RKO (cell line): ENCODE measurements around the gene BPIFB2.
"Not testable (repeated sequence)": the region's sequence is repeated elsewhere in the genome, so short reads cannot be mapped to it uniquely, and the experiment has no call there.

ENCODE experiments used
- DNase-seq: peaks from one replicate; pipeline ENCODE4 v3.0.0-alpha.2; 2016; ENCODE audit warnings: low spot score

Gene BPIFB2

DNA sequence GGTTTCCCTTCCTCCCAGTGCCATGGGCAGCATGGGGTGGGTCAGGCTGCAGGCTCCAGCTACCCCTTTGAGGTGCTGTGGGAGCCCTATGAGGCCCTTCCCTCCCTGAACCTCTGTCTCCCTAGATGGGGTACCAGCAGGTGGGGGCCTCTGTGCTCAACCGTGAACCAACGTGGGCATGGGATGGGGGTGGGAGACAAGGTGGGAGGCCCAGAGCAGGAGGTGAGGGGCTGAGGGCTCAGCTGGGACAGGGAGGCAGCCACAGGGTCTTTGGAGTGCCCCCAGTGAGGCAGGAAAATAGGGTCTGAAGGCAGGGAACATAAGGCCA is 36.6 kb upstream of the BPIFB2 start:
- DNase-seq, result no peak

DNA sequence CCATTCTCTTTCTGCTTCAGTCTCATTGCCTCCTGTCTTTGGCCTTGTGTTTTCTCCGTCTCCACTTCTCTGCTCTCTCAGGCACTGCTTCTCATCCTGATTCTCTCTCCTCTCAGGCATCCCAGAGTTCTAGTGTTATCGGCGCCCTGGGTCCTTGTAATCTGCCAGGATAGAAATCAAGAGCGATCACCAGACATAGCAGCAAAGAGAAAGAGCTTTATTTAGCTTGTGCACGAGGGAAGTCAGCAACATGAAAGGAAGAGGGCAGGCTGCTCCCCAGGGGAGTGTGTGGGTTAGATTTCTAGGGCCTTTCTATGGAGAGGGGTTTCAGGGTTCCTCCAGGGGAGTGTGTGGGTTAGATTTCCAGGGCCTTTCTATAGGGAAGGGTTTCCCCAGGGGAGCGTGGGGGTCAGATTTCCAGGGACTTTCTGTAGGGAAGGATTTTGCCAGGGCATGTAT is 35.8 kb upstream of the BPIFB2 start:
- DNase-seq, result no peak

DNA sequence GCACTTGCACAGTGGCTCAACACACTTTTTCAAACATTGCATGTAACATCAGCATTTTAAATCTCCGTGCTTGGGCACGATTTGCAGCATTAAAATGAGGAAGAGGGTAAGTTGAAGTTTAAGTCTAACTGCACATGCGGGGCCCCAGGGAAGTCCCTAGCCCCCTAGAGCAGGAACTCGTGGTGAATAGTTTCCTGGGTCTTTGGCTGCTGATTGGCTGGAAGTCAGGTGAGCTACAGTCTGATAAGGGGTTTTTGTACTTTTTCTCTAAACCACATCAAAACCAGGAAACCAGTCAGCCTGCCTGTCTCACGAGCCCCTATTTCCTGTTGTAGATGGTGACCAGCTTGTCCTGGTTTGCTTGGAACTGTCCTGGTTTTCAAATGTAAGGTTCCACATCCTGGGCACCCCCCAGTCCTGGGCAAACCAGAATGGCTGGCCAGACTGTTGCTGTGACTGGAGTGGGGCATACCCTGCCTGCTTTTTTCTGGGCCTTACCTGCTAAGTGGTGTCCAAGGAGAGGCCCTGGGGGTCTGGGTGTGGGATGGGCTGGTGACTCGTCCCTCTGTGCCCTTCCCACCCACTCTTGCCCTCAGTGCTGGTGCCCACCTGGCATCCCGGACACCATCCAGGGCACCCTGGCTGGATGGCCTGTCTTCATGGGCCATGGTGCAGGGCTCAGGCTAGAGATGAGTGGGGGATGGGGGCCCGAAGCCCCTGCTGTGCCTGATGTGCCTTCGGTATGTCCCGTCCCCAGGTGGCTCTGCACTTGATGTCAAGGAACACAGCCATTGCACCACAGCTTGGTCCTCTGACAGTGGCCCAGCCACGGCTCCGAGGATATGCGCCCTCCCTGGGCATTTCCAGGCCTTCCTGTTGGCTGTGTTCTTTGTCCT is 35.1 kb upstream of the BPIFB2 start:
- no peak for DNase-seq

DNA sequence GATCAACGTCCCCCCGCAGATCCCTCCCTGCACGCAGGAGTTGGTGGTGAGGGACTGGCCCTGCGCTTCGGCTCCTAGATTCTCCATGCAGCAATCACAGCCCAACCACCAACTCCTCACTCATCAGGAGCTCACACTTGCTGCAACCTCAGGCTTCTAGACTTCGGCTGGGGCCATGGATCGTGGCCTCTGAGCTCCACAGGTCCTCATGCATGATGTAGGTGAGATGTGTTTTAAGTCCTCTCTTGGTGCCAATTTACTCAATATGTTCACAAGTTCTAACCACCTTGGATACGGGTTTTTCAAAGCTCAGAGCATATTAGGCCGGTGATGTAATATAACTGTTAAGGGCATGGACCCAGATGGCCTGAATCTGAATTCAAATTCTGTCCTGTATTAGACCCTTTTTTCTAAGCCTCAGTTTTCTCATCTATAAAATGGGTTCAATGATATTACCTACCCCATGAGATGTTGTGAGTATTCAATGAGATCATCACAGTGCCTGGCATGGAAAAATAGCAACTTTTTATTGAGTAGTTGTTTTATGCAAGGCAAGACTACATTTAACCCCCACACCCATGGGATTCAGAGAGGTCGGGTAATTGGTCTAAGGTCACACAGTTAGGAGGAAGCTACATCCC is 34.3 kb upstream of the BPIFB2 start:
- no peak for DNase-seq

DNA sequence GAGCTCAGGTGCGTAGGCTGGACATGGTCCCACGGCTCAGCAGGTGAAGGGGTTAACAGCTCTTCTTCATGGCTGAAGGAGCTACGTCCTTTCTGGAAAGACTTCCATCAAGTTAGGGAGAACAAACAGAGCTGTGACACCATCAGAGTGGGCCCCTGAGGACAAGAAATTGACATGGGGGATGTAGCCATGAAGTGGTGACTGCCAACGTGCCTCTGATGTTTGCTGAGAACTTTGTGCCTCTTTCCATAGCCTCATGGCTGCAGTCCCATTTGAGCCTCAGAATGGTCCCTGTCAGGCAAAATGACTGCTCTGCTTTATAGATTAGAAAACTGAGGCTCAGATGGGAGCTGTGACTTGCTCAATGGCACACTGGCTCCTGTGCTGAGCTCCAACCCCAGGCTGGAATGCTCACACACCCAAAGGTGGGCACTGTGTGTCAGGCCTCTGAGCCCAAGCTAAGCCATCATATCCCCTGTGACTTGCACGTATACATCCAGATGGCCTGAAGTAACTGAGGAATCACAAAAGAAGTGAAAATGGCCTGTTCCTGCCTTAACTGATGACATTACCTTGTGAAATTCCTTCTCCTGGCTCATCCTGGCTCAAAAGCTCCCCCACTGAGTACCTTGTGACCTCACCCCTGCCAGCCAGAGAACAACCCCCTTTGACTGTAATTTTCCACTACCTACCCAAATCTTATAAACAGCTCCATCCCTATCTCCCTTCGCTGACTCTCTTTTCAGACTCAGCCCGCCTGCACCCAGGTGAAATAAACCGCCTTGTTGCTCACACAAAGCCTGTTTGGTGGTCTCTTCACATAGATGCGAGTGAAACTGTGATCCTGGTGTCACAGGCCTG is 33.1 kb upstream of the BPIFB2 start:
- not testable (repeated sequence) for DNase-seq

DNA sequence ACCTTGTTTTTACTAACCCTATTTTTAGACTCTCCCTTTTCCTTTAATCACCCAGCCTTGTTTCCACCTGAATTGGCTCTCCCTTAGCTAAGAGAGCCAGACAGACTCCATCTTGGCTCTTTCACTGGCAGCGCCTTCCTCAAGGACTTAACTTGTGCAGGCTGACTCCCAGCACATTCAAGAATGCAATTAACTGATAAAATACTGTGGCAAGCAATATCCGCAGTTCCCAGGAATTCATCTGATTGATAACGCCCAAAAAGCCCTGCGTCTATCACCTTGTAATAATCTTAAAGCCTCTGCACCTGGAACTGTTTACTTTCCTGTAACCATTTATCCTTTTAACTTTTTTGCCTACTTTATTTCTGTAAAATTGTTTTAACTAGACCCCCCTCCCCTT is 32.4 kb upstream of the BPIFB2 start:
- not testable (repeated sequence) for DNase-seq

DNA sequence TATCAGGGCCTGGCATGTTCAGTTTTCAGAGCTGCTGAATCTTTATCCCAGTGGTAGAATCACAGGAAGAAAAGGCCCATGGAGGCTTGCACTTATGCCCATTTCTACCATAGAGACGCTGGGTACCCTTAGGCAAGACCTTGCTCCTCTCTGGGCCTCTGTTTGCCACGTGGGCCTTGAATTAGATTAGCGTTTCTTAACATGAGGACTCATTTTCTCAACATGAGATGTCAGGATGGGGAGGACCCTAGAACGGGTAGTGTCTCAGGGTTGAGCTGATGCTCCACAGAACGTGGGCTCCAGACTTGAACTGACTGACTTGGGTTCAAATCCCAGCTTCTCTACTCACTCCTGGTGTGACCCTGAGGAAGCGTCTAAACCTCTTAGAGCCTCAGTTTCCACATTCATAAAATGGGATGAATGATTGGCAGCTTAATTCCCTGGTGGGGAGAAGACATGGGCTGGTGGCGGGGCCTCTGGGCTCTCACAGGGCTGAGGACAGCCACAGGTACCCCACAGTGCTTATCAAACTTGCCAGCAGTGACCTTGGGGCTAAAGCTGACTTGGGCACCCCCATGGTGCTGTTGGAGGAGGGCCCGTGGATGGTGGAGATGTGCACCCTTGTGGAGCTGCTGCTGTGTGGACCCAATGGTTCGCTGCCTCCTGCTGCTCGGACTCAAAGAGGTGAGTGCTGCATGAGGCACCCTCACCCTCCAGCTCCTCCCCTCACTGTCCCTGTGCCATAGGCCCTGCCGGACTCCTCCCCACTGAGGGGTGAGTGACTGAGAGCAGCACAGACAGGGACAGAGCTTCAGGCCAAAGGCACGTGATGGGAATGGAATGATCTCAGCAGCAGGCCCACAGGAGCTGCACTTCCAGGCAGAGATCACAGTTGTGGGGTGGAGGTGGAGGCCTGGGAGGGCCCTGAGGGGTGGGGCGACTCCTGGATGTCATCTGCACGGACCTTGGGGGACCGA is 31.5 kb upstream of the BPIFB2 start:
- DNase-seq, result no peak

DNA sequence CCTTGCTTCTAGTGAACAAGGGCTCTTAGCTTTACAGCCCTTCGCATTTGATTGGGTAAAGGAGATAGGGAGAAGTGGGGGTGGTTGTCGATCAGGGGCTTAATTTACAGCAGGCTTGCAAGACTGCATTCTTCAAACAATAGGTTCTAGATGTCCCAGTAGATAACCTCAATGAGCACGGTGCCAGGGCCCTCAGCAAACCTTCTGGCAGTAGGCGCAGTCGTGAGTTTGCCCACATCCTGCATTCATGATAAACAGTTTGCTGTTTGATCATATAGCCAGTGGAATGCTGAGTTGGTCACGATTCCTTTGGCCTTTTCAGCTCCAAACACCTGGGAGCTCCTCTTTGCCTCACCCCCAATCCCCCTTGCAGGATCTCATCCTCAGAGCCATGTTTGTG is 30.8 kb upstream of the BPIFB2 start:
- no peak for DNase-seq

DNA sequence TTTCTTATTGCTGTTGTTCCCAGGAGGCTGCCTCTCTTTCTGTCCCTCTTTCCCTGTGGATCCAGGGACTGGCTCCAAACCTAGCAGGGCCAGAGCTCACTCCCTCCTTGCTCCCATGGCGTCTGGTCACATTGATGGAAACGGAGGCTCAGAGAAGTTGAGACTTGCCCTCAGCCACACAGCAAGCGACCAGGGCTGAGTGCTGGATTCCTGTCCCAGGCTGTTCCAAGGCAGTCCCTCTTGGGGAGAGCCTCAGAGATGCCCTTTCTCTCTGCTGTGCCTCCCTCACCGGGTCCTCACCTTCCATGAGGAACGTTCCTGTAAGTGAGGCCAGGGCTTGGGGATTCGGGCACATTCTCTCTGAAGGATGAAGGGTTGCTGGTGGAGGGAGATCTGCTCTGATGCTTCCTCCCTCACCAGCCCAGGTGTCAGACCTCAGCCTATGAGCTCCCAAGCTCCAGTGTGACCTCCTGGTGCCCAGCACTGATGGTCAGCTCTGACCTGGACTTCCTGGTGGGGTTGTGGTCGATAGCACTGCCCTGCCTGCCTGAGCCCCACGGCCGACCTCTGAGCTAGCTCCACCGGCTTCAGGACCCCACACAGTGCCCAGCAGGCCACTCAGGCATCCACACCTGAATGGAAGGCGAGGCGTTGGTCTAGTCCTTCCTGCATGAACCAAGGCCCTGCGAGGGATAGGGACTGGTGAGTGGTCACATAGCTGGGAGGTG is 30.1 kb upstream of the BPIFB2 start:
- no peak for DNase-seq

DNA sequence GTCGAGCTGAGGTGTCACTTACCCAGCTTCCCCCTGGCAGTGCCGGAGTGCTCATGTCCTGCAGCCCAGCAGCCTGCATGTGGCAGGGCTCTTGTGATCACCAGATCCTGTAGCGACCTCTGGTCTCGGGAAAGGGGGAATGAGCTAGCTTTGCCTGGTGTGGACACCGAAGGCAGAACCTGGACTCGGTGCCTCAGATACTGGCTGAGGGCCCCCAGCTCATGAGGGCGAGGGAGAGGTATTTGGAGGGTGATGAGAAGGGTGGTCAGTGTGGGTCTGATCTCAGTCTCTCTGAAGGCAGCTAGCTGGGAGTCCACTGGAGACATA is 29.5 kb upstream of the BPIFB2 start:
- no peak for DNase-seq

DNA sequence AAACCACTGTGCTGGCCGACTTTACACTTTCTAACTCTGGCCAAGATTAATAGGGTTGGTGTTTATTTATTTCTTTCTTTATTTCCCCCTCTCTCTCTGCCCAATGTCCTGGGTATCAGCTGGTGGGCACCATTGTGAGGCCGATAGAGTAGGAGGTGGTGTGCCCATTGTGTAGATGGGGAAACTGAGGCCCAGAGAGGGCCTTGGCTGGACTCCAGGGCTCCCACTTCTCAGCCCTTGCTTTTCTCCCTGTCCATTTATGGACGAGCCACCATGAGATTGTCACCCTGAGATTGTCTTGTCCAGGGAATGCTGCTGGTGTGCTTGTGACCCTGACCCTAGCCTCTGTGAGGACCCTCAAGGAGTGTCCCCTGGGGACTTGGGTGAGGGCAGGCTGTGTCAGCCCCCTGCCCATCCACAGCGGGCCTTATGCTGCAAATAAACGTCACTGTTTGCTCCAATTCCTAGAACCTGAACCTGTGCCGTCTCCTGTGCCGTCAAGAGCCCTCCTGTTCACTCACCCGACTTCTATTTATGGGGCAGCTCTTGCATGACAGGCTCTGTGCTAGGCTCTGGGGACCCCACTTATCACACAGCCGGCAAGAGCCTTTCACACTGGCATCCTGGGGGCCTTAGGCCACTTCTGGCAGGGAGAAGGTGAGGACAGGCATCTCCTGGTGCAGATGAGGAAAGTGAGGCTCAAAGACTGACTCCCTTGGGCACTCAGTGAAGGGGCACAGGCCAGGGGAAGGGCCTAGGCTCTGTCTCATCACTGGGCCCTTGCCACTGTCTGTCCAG is 28.1 kb upstream of the BPIFB2 start:
- no peak for DNase-seq

DNA sequence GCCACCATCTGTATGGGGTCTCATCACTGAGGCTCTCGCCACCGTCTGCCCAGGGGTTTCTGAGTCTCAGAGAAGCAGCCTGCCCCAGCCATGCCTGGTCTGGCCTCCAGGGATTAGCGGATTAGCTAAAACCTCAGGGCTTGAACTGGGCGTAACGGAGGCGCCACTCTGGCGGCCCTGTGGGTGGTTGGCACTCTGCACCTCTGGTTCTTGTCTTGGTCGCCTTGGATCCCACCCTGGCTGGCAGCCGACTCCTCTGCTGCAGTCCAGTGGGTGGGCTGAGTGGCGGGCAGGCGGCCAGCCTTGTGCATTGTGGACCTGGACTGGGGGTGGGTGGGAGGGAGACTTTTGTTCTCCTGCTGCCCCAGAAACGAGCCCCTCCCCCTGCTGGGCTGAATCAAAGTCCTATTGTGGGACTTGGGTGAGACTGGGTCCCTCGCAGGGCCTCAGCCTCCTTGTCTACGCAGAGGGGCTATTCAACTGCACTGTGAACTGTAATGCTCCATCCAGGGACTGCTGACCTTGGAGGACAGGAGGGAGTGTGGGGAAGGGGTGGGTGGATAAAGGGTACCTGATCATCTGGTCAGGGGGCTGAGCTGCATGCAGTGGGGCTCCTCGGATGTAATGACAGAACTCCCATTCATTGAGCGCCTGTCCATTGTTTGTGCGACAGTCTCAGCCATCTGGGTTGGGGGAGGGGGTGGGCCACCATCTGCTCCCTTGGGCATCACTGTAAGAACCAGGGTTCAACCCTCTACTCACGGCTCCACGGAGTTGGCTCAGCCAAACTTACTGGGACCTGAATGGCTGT is 27.2 kb upstream of the BPIFB2 start:
- no peak for DNase-seq

DNA sequence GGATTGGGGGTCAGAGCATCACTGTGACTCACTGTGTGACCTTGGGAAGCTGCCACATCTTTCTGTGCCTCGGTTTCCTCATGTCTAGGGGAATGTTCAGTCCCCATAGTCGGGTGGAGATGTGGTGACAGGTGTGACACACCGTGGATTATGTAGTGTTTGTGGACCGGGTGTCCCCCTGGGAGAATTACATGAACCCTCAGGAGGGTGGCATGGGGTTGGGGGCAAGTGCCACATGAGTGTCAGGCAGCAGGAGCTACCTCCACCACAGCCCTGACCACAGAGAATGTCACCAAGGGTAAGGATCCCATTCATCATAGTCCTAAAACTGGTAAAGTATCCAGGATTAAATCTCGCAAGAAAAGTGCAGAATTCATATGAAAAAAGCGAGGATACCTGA is 26.5 kb upstream of the BPIFB2 start:
- DNase-seq, result no peak

DNA sequence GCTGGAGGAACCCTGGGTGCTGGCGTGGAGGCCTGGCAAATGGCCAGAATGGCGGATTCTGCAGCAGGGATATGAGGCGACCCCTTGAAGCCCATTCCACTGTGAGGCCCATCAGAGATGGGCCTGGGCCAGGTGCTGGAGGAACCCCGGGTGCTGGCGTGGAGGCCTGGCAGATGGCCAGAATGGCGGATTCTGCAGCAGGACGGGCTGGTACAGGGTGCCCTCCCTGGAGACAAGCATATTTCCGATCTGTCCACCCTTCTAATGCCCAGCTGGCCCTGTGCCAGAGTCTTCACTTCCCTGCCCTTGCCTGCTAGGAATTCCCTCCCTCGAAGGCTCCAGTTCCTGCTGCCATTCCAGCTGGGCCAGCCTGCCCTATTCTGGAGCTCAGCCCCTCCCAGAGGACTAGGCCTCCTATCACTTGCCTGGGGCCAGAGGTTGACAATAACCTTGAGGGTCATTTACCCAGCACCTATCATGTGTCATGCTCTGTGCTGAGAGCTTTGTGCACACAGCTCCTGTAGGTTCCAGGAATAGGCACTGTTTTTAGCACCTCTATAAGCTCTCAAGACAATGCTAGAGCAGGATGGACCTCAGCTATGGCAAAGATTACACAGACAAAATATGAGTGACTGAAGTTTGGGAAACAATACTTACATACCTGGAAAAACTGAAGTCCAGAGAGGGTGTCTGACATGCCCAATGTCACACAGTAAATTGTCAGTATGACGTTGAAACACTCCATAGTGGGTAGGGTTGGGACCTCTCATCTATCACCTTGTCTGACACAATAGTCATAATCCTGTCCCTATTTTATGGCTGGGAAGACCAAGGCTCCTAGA is 24.7 kb upstream of the BPIFB2 start:
- DNase-seq, result no peak

DNA sequence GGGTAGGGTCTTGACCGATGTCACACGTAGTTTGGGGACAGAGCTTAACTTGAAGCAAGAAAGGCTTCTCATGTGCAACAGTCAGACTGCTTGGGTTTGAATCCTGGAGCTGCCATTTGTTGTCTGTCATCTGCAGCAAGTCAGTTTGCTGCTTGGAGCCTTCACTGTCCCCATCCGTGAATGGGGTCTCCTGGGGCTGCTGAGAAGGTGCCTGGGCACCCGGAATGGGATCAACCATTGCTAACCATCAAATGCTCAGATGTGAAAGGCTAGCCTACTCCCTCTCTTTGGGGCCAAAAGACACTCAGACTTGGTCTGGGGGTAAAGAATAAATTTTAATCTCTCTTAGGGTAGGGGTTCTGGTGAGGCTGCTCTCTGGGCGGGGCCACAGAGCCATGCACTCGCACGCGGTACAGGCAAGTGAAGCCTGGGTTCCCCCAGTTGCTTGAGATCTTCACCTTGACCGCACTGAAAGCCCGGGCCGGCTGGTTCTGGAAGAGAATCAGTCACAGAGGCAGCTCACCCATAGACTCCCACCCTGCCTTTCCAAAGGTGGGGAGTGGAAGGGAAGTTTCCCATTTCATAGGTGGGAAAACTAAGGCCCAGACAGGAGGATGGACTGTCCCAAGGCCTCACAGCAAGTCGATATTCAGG is 23.9 kb upstream of the BPIFB2 start:
- DNase-seq, result no peak

DNA sequence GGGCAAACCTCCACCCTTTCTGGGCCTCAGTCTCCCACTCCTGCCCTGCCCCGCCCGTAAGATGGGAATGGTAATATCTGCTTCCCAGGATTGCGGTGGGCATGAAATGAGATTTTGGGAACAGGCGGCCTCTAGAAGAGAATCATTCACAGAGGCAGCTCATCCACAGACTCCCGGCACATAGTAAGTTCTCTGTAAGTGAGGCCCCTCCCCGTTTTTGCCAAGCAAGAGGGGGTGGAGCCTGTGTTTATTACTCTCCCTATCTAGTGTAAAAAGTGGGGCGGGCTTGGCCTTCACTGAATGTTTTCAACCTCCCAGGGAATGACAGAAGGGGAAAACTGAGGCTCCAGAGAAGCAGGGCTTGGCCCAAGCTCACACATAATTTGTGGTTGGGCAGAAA is 23.3 kb upstream of the BPIFB2 start:
- DNase-seq, result no peak

DNA sequence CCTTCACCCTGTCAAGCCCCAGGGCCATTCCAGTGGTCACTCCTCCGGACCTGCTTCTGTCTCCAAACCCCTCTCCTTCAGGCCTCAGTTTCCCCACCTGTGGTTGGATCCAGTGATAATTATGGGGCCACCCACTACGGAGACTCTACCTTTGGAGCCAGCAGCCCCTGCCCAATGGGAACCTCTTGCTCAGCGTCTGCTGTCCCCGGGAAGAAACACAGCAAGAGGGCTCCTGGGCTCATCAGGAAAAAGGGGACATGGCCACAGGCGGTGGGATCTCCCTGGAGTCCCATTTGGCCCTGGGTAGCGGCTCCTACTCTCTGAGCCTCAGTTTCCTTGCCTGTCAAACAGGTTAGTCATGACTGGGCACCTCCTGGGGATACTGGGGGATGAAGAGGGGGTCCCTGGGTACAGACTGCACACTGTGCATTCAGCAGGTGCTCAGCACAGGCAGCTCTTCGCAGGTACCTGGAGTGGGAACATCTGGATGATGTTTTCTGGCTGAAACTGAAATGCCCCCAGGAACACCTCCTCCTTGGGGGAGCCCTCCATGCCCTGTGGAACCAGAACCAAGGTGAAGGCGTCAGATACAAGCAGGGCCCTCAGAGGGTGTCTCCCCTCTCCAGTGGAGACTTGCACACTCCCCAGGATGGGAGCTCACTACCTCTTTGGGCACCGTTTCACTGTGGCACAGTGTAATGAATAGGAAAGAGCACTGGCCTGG is 22.7 kb upstream of the BPIFB2 start:
- DNase-seq, result no peak
